GM21825 (cell line): ENCODE measurements around the gene PGBD2.
"Not testable (repeated sequence)": the region's sequence is repeated elsewhere in the genome, so short reads cannot be mapped to it uniquely, and the experiment has no call there.

Experiments
- ATAC-seq: cut with Tn5 transposase; IDR thresholded peaks from one replicate; pipeline ENCODE4 v1.9.1; 2021; ENCODE audit warnings: mild to moderate bottlenecking, moderate library complexity; ENCODE audit not compliant: unreplicated experiment

The PGBD2 gene

DNA sequence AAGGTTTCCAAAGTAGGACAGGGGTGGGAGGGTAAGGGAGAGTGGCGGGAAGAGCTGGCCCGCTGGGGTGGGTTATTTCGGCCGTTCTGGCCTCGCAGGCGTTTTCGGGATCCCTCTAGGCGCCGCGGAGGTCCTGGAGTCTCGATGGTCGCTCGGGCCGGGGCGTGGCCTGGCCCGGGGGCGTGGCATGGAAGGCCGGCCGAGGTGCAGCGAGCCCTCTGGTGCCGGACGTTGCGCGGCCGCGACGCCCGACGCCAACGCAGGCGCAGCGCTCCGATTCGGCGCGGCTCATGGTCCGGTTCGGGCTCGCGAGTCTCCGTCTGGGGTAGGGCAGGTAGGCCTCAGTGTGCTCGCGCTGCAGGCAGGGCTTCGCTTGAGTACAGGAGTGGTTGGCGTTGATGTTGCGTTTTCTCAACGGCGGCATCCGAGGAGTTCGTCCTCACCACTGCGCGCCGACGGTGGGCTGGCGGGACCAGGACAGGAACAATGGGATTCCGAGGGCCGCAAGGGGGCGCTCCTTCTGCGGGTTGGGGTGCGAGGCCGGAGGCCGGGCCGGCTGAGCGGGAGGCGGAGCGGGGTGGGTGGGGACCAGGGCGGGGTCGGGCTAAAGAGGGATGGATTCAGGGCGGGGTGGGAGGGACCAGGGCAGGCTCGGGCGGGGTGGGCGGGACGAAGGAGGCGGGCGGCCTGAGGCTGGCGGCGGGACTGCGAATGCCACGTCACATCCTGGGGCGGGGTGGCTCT lies at the start of gene PGBD2:
TSS of gene PGBD2 (plus strand) at position 227 of the 744 bp plus-strand sequence. CDS start 7,628 bp downstream, outside the sequence.
- ATAC-seq: peak; percentile 91

DNA sequence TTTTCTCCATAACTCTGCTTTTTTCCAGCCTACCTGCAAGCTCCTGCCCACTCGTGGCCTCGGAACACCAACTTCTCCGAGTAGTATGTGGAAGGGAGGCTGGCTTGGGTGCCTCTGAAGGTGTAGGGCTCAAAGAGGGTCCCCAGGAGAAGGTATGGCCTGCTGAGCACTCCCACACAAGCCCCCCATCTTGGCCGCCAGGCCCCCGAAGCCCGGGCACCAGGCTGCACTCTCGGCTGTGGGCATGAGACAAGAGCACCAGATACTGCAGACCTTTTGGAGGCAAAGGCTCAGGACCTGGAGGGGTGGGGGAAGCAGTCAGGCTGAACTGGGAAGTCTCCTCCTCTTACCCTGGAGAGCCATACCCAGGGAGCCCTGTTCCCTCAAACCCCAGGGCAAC lies 48.8 kb upstream of the PGBD2 start:
- ATAC-seq: no peak

DNA sequence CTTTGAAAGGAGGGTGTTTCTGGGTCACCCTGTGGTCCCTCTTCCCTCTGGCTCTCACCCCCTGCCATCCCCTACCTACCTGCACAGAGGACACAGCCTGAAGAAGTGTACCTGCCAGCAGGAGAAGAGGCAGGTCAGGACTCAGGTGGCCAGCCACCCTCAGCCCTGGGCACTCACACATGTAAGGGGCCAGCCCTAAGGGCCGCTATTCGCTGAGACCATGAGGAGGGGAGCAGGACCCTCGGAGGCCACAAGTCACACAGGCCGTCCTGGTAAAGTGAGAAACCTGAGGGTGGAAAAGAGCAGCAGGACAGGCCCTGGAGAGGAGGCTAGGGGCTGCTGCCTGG lies 48.3 kb upstream of the PGBD2 start:
- ATAC-seq: peak; percentile 0

DNA sequence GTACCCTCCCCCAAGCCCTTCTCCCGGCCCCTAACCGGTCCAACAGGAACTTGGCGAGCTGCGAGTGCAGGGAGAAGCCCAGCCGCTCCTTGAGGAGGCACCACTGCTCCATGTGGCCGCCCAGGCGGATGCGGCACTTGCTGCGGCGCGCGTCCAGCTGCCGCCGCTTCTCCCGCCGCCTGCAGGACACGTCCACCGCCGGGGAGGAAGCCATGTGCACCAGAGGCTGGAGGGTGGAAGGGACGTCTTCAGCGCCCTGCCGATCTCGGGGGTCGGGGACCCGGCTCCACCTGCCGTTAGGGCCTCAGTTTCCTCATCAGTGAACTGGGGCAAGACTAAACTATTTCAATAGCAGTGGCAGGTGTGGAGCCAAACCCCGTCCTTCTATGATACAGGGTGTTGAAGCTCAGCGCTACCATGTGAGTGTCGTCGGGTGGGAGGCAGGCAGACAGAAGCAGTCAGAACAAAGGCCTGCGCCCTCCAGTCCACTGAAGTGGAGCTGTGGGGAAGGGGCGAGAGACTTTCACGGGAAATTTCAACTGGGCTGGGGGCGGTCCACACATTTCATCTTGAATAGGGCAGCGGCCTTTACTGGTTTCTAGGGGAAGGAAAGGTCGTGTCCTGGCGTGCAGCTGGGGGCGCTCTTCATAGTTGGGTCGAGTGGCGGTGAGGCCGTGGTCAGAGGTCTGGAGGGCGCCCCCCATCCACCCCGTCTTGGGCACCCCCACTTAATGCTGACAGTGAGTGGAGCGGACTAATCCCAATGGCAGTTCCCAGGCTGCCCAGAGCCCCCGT lies 47.7 kb upstream of the PGBD2 start:
- peak; percentile 34 for ATAC-seq

GRCh38 chr1:248858891-248859889 lies 46.8 kb upstream of the PGBD2 start, which contains the start of gene ZNF692:
TSS of gene ZNF692 (minus strand) at chr1:248859085. CDS start at chr1:248858309, 776 bp downstream.
- ATAC-seq: peak; percentile 76

DNA sequence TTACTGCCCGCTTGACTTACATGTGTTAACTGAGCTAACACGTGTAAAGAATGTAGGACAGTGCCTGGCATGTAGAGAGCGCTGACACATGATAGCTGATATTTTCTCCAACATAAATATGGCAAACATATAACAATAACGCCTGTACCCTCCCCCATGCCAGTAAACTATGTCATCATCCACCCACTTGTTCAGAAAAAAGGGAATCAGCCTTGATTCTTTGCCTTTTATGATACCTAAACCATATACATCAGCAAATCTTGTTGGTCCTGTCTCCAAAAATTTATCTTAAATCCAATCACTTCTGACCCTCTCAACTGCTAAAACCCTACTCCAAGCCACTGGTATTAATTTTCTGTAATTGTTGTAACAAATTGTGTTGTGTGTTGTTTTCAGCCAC lies 46.0 kb upstream of the PGBD2 start:
- ATAC-seq: no peak

DNA sequence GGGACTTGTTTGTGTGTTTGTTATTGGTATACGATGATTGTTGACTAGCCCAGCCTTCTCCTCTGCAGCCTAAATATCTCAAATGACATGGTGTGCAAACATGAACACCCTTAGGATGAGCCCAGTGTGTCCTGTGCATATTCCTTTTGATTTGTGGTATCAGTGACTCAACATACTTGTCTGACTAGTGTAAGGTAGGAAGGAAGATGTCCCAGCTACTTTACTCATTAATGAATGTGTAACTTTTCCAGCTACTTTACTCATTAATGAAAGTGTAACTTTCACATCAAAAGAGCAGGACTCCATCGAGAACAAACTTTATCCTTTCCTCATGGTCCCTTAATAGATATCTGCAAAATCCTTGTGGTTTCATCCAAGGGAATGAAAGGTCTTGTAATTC lies 44.4 kb upstream of the PGBD2 start:
- no peak for ATAC-seq

DNA sequence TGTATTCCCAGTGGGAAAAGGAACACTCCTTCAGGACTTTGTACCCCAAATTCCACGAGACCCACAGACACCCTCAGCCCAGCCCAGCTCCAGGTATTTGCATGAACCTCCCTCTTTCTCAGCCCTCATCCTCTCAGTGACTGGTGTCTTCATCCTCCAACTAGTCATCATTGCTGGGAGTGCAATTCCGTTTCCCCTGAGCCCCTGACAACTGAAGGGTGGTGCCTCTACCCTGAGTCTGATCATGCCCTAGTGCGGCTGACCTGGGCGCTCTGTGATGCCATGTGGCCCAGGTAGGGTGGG lies 43.4 kb upstream of the PGBD2 start:
- peak; percentile 14 for ATAC-seq

DNA sequence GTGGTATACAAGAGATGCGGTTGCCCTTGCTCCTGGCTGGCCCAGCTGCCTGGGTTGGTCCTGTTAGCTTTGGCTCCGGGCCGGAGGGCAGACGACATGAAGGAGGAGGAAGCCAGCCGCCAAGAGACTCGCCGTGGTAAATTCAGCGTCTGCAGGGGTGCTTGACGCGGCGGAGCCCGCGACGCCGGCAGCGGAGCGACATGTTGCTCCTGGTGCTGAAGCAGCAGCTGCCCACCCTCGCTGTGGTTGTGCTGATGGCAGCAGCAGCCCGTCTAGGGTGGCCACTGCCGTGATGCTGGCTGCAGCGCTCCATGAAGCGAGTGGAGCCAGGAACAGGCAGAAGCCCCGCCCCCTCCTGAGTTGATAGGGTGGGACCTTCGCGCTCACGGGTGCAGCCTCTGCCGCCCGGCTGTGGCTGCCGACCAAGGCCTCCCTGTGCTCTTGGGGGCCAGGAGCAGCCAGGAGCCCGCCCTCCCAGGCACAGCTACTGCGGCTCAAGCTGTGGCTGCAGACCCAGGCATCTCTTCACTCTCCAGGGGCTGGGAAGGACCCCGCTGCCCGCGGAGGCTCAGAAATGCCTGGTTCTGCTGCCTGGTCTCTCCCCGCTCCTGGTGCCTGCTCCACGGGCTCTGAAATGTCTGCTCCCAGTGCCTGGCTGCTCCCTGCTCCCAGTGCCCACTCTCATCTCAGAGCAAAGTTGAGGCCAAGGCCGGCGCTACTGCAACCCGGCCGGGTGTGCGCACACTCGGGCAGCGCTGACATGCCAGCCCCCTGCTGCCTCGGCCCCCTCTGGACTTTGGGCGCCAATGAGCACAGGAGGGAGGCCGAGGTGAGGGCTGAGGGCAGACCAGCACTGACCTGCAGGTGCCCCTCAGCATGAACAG lies 42.8 kb upstream of the PGBD2 start:
- ATAC-seq: peak; percentile 67

- no peak for ATAC-seq
These were observed 34.1 kb upstream of the PGBD2 start for GRCh38 chr1:248871837-248872401.

DNA sequence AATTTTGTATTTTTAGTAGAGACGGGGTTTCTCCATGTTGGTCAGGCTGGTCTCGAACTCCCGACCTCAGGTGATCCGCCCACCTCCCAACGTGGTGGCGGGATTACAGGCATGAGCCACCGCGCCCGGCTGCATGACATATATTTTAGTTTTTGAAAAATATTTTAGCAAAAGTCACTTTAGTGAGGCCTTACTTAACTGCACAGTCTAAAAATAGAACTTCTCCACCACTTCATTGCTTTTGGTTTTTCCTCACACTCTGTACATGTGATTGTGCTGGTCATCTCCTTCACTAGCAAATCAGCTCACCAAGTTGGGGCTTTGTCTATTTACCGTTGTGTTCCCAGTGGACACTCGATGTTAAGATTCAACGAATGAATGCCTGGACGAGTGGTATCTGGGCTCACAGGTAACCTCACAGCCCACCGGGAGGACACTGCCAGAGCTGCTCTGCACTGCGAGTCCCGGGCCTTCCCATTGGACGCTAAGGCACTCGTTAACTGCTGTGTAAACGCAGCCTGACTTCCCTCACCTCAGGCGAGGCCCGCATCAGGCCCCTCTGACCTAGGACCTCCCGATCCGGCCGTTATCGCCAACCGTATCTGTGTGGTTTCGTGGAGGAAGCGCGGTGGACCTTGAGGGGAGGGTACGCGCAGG lies 33.2 kb upstream of the PGBD2 start:
- peak; percentile 37 for ATAC-seq

- peak; percentile 81 for ATAC-seq
These were observed 32.5 kb upstream of the PGBD2 start for GRCh38 chr1:248873409-248873992.

DNA sequence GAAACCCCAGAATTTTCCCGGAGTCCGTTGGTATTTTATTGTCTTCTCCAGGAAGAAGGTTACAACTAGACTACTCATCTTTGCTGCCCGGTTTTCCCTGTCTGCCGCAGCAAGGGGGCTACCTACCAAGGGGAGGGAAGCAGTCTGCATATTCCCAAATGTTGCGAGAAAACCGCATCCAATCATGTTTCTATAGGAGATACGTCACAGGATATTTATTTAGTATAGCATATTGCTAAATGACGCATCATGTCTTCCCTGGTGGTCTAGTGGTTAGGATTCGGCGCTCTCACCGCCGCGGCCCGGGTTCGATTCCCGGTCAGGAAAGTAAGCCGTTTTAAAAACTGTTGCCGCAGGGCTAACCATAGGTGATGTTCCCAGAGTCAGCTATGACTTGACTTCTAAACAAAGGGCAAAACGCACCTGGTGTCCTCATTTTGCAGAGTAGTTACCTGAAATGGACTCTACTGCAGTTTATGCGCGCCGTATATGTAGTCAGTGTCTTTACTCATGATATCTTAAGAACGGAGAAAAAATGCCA lies 32.0 kb upstream of the PGBD2 start:
- peak; percentile 66 for ATAC-seq

DNA sequence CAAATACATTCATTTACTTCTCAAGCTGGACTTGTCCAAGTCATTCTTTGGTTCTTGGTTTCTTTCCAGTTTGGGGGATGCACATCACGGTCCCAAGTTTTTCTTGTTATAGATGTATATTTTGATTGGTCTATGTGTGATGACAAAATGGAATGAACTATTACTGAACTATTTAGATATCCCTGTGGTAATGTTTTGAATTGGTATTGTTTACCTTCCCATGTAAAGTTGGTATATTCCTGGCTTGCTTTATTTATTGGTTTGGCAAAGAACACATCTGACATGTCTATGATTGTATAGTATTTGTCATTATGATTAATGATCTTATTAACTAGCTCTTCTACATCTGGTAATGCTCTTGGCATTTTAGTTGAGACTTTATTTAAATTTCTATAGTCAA lies 24.8 kb upstream of the PGBD2 start:
- ATAC-seq: no peak

DNA sequence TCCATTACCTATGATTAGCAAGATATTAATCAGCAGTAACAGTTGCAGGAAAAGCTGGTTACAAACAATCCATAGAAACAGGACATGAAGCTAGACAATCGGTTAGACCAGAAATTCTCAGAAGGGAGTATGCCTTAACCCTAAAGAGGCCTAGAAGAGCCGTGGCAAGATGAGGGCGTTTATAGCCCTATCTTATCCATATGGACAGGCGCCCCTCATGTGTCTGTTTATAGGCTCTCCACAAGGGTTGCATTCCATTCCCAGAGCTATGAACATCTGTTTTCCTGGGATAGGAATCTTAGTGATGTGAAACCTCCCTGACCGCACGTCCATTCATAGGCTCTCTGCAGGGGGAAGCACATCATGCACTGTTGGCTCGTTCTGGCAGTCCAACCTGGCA lies 23.6 kb upstream of the PGBD2 start:
- ATAC-seq: not testable (repeated sequence)

DNA sequence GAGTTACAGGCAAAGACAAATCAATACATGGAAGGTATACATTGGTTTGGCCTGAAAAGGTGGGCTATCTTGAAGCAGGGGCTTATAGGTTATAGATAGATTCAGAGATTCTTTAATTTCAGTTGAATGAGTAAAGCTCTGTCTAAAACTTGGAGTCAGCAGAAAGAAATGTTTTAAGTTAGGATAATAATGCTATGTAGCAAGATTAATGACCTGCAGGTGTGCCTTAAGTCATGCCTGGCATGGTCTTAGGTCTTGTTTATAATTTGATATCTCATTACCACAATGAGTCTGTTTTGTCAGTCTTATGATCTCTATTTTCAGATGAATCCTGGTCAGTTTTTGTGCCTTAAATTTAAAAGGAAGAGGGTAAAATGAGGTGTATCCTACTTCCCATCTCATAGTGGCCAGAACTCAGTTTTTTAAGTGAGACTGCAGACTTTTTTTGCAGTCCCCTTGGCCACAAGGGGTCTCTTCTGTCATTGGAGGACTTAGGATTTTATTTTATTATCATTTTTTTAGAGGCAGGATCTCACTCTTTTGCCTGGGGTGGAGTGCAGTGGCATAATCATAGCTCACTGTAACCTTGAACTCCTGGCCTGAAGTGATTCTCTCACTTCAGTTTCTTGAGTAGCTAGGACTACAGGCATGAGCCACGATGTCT lies 21.3 kb upstream of the PGBD2 start:
- no peak for ATAC-seq

- ATAC-seq: no peak
These were observed 20.4 kb upstream of the PGBD2 start for GRCh38 chr1:248885646-248886045.

GRCh38 chr1:248886237-248886895 lies 19.7 kb upstream of the PGBD2 start:
- no peak for ATAC-seq
